ENCODE data around the gene MSRB3.

- TF ChIP-seq POLR2A (IDR thresholded peaks at IDR 0.05) (no peak), CTCF (IDR thresholded peaks at IDR 0.05) (no peak)
Measured at GRCh38 chr12:65494537-65494936, 216.1 kb downstream of the MSRB3 start.

All from breast epithelium (tissue), 3 donors.